OCI-LY1 (cell line): ENCODE measurements around the gene MCU.

Source experiments
- CTCF ChIP-seq: fragments of 200-600 bp; sonication (generic), shearing (Covaris generic); IDR thresholded peaks from 2 replicates; pipeline ENCODE4 v1.5.1; 2017; ENCODE audit warnings: mild to moderate bottlenecking, antibody characterized with exemption, low read length, moderate library complexity, mixed read lengths
- EZH2 ChIP-seq: fragments of 200-600 bp; sonication (generic), shearing (Covaris generic); IDR thresholded peaks from 2 replicates; pipeline ENCODE4 v1.8.0; 2017; ENCODE audit warnings: borderline replicate concordance, mixed run types, mild to moderate bottlenecking, antibody characterized with exemption, low read length, moderate library complexity, mixed read lengths

DNA sequence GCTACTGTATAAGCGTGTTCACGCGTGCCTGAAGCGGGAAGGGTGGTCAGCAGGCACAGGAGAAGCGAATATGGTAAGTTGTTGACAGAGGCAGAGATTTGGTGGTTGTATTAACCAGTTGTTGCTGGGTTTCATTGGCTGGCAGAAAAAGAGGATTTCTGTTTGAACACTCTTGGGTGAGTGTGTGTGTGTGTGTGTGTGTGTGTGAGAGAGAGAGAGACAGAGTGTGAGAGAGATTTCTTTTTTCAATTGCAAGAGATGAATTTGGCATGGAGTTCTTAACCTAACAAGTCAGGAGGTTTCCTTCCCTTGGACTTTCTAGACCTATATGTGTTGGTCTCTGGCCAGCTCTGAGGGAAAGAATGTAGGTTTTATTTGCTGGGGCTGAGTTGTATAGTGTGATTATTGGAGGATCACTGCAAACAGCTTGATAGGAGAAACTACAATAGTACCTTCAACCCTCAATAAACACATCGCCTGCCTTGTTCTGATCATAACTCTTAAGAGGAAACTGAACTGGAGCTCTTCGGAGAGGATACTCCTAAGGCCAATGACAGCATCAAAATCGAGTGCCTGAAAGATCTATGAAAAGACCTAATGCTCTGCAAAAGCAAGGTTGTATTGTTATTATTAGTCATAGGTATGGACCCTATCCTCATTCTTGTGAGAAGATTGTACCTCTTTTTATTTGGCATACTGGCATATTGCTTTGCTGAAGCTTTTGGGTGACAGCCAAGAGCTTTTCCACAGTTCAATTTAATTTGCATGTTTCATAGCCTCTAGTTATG lies 1.2 kb downstream of the MCU start:
- TF ChIP-seq CTCF (no peak), EZH2 (no peak)
